Measurements from ENCODE around the gene GABRP.

GABRP gene

GRCh38 chr5:170843870-170844269, 60.3 kb downstream of the GABRP start:
- no peak for DNase-seq (ENCODE audit: low read depth, low spot score)
- no peak overlapping the region for H3K4me3 ChIP-seq (ENCODE audit: low read depth, low read length)
- TF ChIP-seq, protein P1, sequence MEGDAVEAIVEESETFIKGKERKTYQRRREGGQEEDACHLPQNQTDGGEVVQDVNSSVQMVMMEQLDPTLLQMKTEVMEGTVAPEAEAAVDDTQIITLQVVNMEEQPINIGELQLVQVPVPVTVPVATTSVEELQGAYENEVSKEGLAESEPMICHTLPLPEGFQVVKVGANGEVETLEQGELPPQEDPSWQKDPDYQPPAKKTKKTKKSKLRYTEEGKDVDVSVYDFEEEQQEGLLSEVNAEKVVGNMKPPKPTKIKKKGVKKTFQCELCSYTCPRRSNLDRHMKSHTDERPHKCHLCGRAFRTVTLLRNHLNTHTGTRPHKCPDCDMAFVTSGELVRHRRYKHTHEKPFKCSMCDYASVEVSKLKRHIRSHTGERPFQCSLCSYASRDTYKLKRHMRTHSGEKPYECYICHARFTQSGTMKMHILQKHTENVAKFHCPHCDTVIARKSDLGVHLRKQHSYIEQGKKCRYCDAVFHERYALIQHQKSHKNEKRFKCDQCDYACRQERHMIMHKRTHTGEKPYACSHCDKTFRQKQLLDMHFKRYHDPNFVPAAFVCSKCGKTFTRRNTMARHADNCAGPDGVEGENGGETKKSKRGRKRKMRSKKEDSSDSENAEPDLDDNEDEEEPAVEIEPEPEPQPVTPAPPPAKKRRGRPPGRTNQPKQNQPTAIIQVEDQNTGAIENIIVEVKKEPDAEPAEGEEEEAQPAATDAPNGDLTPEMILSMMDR (IDR thresholded peaks at IDR 0.05; ENCODE audit: insufficient read depth, low read length, missing control alignments), result no peak
- POLR2A ChIA-PET, result no interaction called here
- CTCF ChIA-PET, result no interaction called here

GRCh38 chr5:170844651-170845050, 61.1 kb downstream of the GABRP start:
- DNase-seq (ENCODE audit: low read depth, low spot score), result no peak
- ChIA-PET CTCF (no interaction called here), POLR2A (no interaction called here)
- H3K4me3 ChIP-seq (ENCODE audit: low read depth, low read length), result no peak overlapping the region
- TF ChIP-seq, protein P1 (IDR thresholded peaks at IDR 0.05; ENCODE audit: insufficient read depth, low read length, missing control alignments), result no peak

GRCh38 chr5:170846416-170846815, 62.9 kb downstream of the GABRP start:
- TF ChIP-seq, protein P1 (IDR thresholded peaks at IDR 0.05; ENCODE audit: insufficient read depth, low read length, missing control alignments), result no peak
- ChIA-PET POLR2A (no interaction called here), CTCF (no interaction called here)
- no peak for DNase-seq (ENCODE audit: low read depth, low spot score)
- no peak overlapping the region for H3K4me3 ChIP-seq (ENCODE audit: low read depth, low read length)

DNA sequence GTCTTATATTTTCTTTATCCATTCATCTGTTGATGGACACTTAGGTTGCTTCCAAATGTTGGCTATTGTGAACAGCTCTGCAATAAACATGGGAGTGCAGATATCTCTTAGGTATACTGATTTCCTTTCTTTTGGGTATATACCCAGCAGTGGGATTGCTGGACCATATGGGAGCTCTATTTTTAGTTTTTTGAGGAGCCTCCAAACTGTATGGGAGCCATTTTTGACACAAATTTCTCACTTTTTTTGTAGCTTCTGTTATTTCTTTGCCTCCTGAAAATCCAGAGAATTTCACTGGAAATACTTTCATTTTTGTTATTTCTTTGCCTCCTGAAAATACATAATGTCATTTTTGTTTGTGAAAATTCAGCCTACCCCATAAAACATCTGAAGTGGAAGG, 63.3 kb downstream of the GABRP start:
- DNase-seq (ENCODE audit: low read depth, low spot score), result no peak
- ChIA-PET CTCF (no interaction called here), POLR2A (no interaction called here)
- no peak overlapping the region for H3K4me3 ChIP-seq (ENCODE audit: low read depth, low read length)
- TF ChIP-seq, protein P1 (IDR thresholded peaks at IDR 0.05; ENCODE audit: insufficient read depth, low read length, missing control alignments), result no peak

DNA sequence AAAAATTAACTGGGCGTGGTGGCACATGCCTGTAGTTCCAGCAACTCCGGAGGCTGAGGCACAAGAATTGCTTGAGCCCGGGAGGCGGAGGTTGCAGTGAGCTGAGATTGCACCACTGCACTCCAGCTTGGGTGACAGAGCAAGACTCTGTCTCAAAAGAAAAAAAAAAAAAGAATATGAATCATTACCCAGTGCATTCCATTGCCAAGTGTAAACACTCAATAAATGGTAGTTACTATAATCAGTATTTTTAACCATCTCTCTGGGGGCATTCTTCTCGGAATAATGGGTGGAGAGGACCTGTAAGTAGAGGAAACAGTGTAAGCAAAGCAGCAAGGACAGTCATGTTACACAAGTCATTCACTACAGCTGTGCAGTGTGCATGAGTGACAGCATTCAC, 64.5 kb downstream of the GABRP start:
- no peak for DNase-seq (ENCODE audit: low read depth, low spot score)
- ChIA-PET CTCF (no interaction called here), POLR2A (no interaction called here)

DNA sequence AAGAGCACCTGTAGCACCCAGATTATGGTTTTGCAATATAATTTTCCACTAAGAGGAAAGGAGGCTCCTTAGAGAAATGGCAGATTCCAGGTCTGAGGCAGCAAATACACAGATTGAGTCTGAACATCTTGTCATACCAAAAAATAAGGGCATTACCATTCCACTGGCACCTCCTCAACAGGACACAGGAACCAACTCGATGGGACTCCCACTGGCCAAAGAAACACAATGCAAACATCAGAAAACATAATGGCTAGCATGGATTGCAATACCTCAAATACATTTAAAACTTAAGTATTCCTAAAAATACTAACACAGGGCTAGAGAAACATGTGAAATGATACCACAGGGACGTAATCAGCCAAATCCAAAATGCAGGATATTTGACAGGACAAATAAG, 65.8 kb downstream of the GABRP start:
- ChIA-PET POLR2A (no interaction called here), CTCF (no interaction called here)
- TF ChIP-seq, protein P1 (IDR thresholded peaks at IDR 0.05; ENCODE audit: insufficient read depth, low read length, missing control alignments), result no peak
- DNase-seq (ENCODE audit: low read depth, low spot score), result no peak
- H3K4me3 ChIP-seq (ENCODE audit: low read depth, low read length), result no peak overlapping the region

More for the DNA sequence above, 64.5 kb downstream of the GABRP start:
- no peak overlapping the region for H3K4me3 ChIP-seq (ENCODE audit: low read depth, low read length)
- TF ChIP-seq, protein P1 (IDR thresholded peaks at IDR 0.05; ENCODE audit: insufficient read depth, low read length, missing control alignments), result no peak

All from AG04449 (cell line).